OCI-M2 (cell line): Measurements from ENCODE around the gene PLGRKT.
"Not testable (repeated sequence)": the region's sequence is repeated elsewhere in the genome, so short reads cannot be mapped to it uniquely, and the experiment has no call there.

ENCODE experiments used
- DNase-seq: peaks from one replicate; lab custom pipeline; 2025; ENCODE audit not compliant: unreplicated experiment; lab: John Stamatoyannopoulos, UW

PLGRKT gene

GRCh38 chr9:5437254-5438216 is at the start of gene PLGRKT:
TSS of gene PLGRKT (minus strand) at chr9:5437925. CDS start at chr9:5431977, 5,948 bp downstream.
- no peak for DNase-seq

DNA sequence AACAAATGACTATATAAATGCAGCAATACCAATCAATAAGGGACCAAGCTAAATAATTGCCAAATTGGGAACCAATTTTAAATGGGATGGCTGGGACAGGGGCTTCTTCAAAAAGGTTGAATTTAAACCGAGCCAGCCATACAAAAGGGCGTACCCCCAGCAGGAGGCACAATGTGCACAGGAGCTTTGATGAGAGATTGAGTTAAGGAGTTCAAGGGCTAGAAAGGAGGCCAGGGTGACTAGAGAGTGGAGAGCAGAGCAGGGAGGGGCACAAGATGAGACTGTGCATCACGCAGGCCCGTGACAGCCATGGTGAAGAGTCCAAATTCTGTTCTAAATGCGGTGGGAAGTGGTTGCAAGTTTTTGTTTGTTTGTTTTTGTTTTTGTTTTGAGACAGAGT is 49.3 kb upstream of the PLGRKT start:
- no peak for DNase-seq

- no peak for DNase-seq
Measured at GRCh38 chr9:5485378-5486085, 47.8 kb upstream of the PLGRKT start.

DNA sequence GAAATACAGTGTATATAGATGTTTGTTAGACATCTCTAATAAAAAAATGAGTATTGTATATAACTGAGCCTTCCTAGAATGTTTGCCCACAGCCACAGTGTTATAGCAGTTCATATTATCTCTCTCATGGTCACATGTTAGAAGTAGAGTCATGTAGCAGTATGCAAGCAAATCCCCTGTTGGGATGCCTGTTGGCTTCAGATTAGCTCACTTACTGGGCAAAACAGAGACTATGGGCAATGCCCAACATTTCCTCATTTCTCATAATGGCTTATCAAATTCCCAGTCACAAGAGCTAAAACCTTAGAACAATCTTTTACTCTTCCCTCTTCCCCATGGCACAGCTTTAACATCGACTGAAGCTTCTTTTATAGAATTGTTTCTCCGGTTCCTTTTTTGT is 45.6 kb upstream of the PLGRKT start:
- DNase-seq, result no peak

DNA sequence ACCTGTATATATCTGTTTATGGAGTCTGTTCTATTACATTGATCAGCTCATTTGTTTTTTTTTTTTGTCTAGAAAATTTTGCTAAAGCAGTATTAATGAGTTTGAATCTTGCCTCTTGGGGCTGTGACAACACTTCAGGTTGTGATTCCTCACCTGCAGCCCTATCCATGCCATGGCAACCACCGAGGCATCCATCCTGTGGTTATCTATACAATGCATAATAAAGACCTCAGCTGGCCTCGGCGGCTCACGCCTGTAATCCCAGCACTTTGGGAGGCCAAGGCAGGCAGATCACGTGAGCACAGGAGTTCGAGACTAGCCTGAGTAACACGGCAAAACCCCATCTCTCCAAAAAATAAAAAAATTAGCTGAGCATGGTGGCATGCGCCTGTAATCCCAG is 44.5 kb upstream of the PLGRKT start:
- DNase-seq, result no peak

GRCh38 chr9:5481322-5482040 is 43.8 kb upstream of the PLGRKT start:
- DNase-seq, result no peak

DNA sequence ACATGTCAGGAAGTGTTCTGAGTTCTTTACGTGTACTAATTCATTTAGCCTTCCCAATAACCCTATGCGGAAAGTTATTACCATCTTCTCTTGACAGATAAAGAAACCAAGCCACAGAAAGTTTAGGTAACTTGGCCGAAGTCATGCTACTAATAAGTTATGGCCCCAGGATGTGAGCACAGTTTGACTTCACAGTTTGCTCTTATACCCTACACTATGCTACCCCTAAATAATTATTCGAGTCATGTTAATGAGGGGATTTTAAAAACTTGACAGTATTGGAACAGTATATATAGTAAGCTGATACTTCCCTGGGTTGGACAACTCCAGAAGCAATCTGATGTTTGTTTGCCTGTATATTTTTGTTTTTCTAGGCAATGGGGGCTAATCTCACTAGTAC is 43.2 kb upstream of the PLGRKT start:
- no peak for DNase-seq

DNA sequence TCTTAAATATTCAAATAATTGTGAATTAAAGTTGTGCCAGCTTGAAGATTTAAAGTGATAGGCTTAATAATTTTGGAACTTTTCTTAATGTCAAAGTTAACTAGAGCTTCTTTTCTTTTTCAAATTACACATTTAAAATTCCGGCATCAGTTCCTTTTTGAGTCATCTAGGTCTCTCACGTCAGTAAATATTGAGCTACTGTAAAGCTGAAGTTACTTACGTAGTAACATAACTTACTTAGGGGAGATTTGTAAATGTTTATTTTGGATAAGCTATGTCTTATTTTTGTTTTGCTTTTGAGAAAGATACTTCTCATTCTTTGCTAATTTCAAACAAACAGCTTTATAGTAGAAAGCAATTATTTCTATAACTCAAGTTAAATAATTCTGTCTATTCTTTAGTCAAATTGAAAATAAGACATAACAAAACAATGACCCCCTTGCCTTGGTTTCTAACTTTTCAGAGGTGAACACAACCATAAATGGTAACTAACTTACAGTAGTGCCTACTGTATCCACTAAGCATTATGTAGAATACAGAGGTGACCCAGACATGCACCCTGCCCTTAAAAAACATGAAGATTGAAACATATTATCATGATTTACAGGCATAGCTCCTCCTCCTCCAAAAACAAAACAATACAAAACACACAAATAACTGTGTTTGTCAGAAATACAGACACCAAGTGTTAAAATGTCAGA is 42.4 kb upstream of the PLGRKT start:
- DNase-seq, result no peak

DNA sequence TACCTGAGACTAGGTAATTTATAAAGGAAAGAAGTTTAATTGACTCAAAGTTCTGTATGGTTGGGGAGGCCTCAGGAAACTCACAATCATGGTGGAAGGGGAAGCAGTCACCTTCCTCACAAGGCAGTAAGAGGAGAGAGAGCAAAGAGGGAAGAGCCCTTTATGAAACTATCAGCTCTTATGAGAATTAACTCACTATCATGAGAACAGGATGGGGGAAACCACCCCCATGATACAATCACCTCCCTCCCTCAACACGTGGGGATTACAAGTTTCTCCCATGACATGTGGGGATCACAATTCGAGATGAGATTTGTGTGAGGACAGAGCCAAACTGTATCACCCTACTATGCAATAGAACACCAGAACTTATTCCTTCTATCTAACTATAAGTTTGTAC is 40.5 kb upstream of the PLGRKT start:
- DNase-seq, result no peak

DNA sequence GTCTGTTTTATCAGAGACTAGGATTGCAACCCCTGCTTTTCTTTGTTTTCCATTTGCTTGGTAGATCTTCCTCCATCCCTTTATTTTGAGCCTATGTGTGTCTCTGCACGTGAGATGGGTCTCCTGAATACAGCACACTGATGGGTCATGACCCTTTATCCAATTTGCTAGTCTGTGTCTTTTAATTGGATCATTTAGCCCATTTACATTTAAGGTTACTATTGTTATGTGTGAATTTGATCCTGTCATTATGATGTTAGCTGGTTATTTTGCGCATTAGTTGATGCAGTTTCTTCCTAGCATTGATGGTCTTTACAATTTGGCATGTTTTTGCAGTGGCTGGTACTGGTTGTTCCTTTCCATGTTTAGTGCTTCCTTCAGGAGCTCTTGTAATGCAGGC is 37.9 kb upstream of the PLGRKT start:
- not testable (repeated sequence) for DNase-seq

DNA sequence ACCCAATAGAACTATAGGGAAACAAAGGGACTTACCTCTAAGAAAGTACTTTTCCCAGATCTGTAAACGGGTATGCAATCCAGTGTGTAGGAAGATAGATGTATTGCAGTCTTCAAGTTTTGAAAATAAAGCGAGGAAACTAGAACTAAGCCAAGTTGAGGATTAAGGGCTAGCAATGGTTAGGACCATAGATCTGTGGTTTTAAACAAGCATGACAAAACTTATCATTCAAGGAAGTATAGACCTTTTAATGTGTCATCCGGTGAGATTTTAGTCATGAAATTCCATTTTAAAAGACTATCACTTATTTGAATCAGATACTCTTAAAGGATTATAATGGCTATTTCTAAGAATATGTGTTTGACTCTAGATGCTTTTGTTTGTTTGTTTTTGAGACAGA is 33.1 kb upstream of the PLGRKT start:
- no peak for DNase-seq

DNA sequence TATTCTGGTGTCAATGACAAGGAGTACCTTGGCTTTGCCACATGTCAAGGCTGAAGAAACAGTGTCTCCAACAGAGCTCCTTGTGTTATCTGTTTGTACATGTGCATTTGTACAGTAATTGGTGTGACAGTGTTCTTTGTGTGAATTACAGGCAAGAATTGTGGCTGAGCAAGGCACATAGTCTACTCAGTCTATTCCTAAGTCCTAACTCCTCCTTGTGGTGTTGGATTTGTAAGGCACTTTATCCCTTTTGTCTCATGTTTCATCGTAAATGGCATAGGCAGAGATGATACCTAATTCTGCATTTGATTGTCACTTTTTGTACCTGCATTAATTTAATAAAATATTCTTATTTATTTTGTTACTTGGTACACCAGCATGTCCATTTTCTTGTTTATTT is 32.4 kb upstream of the PLGRKT start:
- no peak for DNase-seq

DNA sequence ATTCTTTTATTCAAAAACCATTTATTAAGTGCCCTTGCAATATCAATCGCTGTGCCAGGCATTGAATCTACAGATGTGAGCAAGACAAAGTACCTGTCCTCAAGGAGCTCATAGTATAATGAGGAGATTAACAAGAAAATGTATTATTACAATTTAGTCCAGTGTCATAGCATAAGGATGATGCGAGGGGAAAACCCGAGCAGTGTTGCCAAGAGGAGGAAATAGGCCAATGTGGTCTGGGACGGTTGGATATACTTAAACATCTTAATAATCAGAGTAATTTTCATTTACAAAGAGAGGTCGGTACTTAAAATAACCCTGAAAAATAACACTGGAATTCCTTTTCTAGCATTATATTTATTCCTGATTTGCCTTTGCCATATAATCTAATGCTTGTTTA is 31.1 kb upstream of the PLGRKT start:
- DNase-seq, result no peak

DNA sequence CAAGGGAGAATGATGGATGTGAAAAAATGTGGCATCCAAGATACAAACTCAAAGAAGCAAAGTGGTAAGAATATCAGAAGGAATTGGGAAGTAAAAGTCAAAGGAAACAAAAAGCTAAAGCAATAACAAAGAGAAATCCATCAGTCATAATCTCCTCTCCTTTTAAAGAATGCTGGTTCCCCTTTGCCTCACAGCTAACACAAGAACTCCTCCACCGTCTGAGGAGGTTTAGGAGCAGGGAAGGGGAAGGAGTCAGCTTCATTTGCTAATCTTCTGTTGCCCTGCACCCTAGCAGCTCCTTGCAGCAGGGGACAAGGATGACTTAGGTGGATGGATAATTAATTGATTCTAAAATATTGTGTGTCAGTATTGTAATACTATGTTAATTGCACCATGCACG is 29.0 kb upstream of the PLGRKT start:
- DNase-seq, result no peak

DNA sequence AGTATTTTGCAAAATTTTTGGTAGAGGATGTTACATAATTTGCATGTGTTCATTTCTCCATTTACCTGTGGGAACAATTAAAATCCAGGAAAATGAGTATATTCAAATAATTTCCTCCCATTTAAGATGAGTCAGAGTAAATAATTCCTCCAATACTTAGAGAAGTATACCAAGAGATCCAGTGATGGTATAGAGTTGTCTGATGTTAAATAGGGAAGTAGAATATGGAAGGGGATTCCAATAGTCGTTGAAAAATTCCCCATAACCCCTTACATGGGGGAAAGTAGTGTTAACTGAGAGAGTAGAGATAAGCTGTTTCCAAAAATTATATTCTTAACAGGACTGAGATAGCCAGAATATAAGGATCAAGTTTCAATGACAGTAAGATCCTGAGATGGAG is 28.3 kb upstream of the PLGRKT start:
- no peak for DNase-seq

DNA sequence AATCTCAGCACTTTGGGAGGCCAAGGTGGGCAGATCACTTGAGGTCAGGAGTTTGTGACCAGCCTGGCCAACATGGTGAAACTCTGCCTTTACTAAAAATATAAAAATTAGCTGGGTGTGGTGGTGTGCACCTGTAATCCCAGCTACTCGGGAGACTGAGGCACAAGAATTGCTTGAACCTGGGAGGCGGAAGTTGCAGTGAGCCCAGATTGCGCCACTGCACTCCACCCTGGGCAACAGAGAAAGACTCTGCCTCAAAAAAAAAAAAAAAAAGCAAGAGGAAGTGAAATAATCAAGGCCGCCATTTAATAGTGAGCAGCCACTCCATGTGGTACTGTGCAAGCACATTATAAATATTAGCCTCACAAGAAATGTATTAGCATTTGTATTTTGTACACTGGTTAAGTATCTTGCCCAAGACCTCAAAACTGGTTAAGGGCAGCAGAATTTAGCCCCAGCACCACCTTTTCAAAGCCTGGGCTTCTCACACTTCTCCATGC is 27.2 kb upstream of the PLGRKT start:
- DNase-seq, result not testable (repeated sequence)

DNA sequence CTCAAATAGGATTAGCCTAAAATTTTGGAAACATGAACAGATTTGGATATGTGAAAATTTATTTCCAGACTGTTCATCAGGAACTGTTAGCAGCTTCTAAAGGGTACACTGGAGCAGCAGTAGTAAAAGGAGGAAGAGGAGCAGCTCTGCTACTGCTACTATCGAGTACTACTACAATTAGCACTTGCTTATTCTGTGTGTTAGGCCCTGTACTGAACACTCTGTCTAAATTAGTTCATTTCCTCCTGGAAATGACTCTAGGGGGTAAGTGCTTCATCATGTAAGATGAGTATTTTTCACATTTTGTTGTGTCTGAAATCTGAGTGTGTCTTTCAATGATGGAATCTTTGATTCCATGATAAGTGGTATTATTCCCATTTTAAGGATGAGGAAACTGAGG is 22.4 kb upstream of the PLGRKT start:
- DNase-seq, result no peak

DNA sequence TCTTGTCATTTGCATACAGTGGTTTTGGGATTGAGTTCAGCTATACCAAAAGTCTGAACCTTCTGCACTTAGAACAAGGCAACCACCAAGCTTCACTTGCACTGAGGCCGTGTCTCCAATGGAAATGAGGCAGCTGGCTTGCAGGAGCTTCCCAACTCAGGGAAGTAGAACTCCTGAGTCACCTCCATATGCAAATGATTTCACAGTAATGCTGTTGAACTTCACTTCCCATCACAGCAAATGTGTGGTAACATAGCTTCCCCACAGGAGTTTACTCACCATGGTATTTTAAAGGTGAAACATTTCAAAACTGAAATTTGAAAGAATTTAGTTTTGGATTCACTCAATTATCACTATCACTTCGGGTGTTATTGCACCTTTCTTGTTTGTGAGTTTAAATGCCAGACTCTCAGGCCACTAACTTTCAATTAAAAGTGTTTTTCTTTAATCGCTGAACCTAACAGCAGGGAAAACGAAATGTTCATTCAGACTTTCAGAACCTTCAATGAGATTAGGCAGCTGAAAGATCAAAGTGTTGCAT is 21.6 kb upstream of the PLGRKT start:
- DNase-seq, result no peak

DNA sequence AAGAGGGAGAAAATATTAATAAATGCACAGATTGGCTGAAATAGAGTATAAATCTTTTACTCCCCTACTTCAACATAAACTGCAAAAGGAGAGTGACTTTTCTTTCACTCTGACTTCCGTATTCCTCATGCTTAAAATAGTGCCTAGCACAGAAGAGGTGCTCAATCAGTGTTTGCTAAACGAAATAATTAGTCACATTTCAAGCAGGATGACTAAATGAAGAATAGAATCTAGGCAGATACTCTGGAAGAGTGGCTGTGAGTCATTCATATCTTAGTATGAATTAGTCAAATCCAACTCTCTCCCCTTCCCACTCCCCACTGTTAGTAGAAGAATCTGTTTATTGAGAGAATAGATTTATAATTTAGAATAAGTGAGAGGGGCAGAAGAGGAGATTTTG is 17.5 kb upstream of the PLGRKT start:
- no peak for DNase-seq

- no peak for DNase-seq
Measured at GRCh38 chr9:5453673-5454072, 15.9 kb upstream of the PLGRKT start.

GRCh38 chr9:5453004-5453403 is 15.3 kb upstream of the PLGRKT start:
- no peak for DNase-seq
